CD4-positive, alpha-beta memory T cell (primary cell): Measurements from ENCODE around the gene DUSP8. TPM values are rescaled to one million over a fixed set of nuclear protein-coding genes. Genes with fewer than 3 reads are reported as not detected.

Experiments
- CTCF ChIA-PET: fragments of 350-600 bp; sonication (Branson Sonifier 250); formaldehyde crosslinking; loops from one replicate; lab custom pipeline; 2021; ENCODE audit warnings: inconsistent platforms; ENCODE audit not compliant: partially characterized antibody; lab: Charles Lee
- POLR2A ChIA-PET: fragments of 350-600 bp; sonication (Branson Sonifier 250); formaldehyde crosslinking; loops from one replicate; lab custom pipeline; 2021; ENCODE audit not compliant: partially characterized antibody; lab: Charles Lee
- DNase-seq, 5 donors: peaks; one replicate each; pipeline versions ENCODE4 v3.0.0 to v3.0.0-alpha.2; 2020 to 2022; ENCODE audit warnings: mixed read lengths in 1 of 5
- H3K27ac ChIP-seq: one replicate; pipeline ENCODE4 v1.7.0; 2013; ENCODE audit warnings: low read depth, low read length
- H3K27me3 ChIP-seq: 2 replicates; pipeline ENCODE4 v1.7.0; 2013; ENCODE audit warnings: mild to moderate bottlenecking, low read length, moderate library complexity; ENCODE audit not compliant: insufficient read depth
- H3K36me3 ChIP-seq: 2 replicates; pipeline ENCODE4 v1.7.0; 2013; ENCODE audit warnings: mild to moderate bottlenecking, low read length, moderate library complexity; ENCODE audit not compliant: insufficient read depth
- H3K4me1 ChIP-seq: 2 replicates; pipeline ENCODE4 v1.7.0; 2013; ENCODE audit warnings: mild to moderate bottlenecking, low read length, moderate library complexity; ENCODE audit not compliant: insufficient read depth
- H3K4me3 ChIP-seq, 2 donors: one replicate each; pipeline ENCODE4 v1.7.0; 2013; ENCODE audit warnings: low read length in 2 of 2, mild to moderate bottlenecking in 1 of 2
- H3K9me3 ChIP-seq, 2 donors: one replicate each; pipeline ENCODE4 v1.7.0; 2013; ENCODE audit warnings: low read length in 2 of 2, control low read depth in 1 of 2; ENCODE audit not compliant: control insufficient read depth in 1 of 2
- H3K27ac Mint-ChIP-seq, 7 donors: one replicate each; pipeline ENCODE4 v1.8.0; 2020 to 2021; ENCODE audit warnings: mixed read lengths in 7 of 7, mild to moderate bottlenecking in 6 of 7, inconsistent platforms in 3 of 7, moderate library complexity in 3 of 7
- H3K27me3 Mint-ChIP-seq, 2 donors: one replicate each; pipeline ENCODE4 v1.8.0; 2020 to 2021; ENCODE audit warnings: mixed read lengths in 2 of 2
- H3K36me3 Mint-ChIP-seq, 2 donors: one replicate each; pipeline ENCODE4 v1.8.0; 2020 to 2021; ENCODE audit warnings: mixed read lengths in 2 of 2, inconsistent platforms in 1 of 2, mild to moderate bottlenecking in 1 of 2
- H3K4me1 Mint-ChIP-seq, 4 donors: one replicate each; pipeline ENCODE4 v1.8.0; 2020 to 2021; ENCODE audit warnings: mixed read lengths in 4 of 4, mild to moderate bottlenecking in 1 of 4
- H3K4me3 Mint-ChIP-seq, 8 donors: one replicate each; pipeline ENCODE4 v1.8.0; 2020 to 2021; ENCODE audit warnings: mixed read lengths in 8 of 8, mild to moderate bottlenecking in 7 of 8, moderate library complexity in 6 of 8, inconsistent platforms in 3 of 8
- H3K9me3 Mint-ChIP-seq, 8 donors: one replicate each; pipeline ENCODE4 v1.8.0; 2020 to 2021; ENCODE audit warnings: mixed read lengths in 8 of 8, mild to moderate bottlenecking in 5 of 8, inconsistent platforms in 3 of 8, moderate library complexity in 1 of 8
- intact Hi-C: fragments of 100-400 bp; cut with micrococcal nuclease; formaldehyde crosslinking; loops from one replicate; pipeline ENCODE4 v1.15.1; 2023
- polyA plus RNA-seq, 2 donors: library from polyadenylated mRNA; unstranded; fragments of 300-500 nt; fragmentation: Illumina TruSeq; gene quantifications; one replicate each; pipeline ENCODE4 v1.2.3, GENCODE V29; 2021
- total RNA-seq, 2 experiments: library from RNA; stranded (reverse); gene quantifications; one replicate each; pipeline ENCODE4 v1.2.3, GENCODE V29; 2021

The DUSP8 gene
- total and polyA plus RNA-seq, 4 experiments from 2014 or later = 1.5 to 5.8 (median 5.8) TPM; not detected in 1

DNA sequence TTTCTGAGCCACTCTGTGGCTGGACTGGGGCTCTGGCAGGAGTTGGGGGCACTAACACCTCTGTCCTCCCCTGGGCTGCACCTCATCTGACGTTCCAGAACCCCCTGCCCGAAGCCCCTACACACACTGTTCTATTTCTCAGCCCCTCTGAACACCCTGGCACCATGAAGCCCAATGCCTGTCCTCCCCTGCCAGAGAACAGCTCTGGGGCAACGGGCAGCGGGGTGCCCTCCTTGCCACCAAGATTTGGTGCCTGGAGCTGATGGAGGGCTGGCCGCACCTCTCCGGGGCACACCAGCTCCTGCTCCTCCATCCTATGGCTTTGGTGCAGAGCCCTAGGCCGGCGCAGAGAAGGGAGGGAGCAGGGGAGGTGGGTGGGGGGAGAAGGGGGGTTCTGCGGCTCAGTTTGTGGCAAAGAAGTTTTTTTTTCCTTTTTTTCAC lies 16.3 kb downstream of the DUSP8 start:
- Mint-ChIP-seq H3K4me1 (no peaks in the 10 kb centered on the region), H3K4me3 (no peak overlapping the region), H3K36me3 (peaks cover 3 to 5% of the 10 kb centered on the region in 2 donors), H3K27me3 (peaks cover 1 to 5% of the 10 kb centered on the region in 2 donors), H3K9me3 (no peaks in the 10 kb centered on the region), H3K27ac (peak overlapping the region in 2 of 7 donors; percentile 76 to 85)
- Histone ChIP-seq H3K27ac (no peak overlapping the region), H3K4me1 (no peaks in the 10 kb centered on the region), H3K4me3 (no peak overlapping the region), H3K27me3 (no peaks in the 10 kb centered on the region), H3K36me3 (no peaks in the 10 kb centered on the region), H3K9me3 (no peaks in the 10 kb centered on the region)
- ChIA-PET CTCF (interaction anchor here (0.8 to 1.6 kb wide), 2 partner anchors 9 to 19 kb away, joined by 4 to 5 read pairs; no protein-coding TSS in a partner anchor), POLR2A (interaction anchor here (1.3 kb wide), 1 partner anchor 33 kb away, joined by 4 read pairs; no protein-coding TSS in a partner anchor)
- no peak for DNase-seq
- intact Hi-C loops = no loop called here

DNA sequence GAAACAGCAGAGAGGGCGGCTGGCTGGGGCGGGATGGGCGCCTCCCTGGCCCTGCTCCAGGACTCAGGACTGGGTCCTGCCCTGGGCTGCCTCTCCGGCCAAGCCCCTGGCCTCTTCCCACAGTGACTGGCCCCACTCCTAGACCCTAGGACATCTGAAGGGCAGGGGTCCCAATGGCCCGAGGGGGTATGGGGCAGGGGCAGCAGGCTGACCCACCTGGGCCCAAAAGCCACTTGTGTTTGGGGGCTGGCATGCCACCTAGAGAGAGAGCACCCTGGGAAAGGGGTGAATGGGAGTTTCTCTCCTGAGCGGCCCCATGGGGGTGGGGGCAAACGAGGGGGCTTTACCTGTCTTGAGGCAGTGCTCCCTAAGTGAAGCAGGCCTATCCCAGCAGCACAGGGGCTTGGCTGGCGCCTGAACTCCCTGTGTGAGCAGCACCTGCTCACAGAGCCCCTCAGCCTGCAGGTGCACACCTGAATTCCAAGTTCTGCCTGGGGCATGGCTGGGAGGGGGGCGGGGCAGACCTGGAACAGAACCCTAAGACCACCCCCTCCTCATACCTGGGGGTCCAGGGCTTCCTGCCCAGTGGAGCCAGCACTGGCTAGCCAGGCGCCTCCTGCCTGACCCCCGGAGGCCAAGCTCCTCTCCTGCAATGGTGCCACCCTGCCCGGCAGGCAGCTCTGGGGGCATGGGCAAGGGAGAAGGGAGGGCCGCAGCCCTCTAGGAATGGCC lies 16.9 kb downstream of the DUSP8 start:
- H3K9me3 ChIP-seq = no peaks in the 10 kb centered on the region
- POLR2A ChIA-PET = interaction anchor here (1.3 to 1.5 kb wide), 2 partner anchors 20 to 34 kb away, joined by 4 to 6 read pairs; no protein-coding TSS in a partner anchor
- H3K36me3 Mint-ChIP-seq = peaks cover 3 to 5% of the 10 kb centered on the region in 2 donors

DNA sequence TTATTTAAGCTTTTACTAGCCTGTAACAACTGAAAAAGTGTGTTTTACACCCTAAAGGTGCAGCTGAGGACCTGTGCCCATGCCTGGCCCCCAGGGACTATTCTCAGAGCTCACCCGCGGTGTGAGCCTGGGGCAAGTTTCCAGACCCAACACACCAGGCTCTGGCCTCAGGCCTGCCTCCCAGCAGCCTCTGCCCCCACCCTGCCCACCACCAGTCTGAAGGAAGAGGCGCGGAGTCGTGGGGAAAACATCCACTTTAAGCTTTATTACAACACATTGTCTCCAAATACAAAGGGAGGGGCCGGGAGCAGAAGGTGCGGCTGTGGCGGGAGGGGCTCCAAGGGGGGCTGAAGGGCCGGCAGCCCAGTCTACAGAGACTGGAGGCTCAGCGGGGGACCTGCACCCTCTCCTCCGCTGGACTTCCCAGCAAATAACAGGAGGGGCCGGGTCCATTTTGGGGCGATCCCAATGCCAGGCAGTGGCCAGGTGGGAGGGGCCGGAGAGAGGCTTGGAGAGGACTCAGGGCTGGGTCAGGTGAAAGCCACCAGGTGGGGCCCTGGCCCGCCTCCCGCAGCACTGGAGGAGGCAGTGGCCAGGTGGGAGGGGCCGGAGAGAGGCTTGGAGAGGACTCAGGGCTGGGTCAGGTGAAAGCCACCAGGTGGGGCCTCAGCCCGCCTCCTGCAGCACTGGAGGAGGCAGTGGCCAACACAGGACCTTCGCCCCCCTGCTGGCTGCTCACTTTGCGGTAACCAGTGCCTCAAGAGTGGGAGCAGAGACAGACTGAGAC lies 18.1 kb downstream of the DUSP8 start:
- Histone ChIP-seq H3K36me3 (no peaks in the 10 kb centered on the region), H3K4me3 (no peak overlapping the region), H3K4me1 (no peaks in the 10 kb centered on the region), H3K9me3 (no peaks in the 10 kb centered on the region), H3K27ac (no peak overlapping the region), H3K27me3 (no peaks in the 10 kb centered on the region)
- Mint-ChIP-seq H3K36me3 (peaks cover 3 to 5% of the 10 kb centered on the region in 2 donors), H3K4me3 (no peak overlapping the region), H3K27me3 (peaks cover 1 to 14% of the 10 kb centered on the region in 2 donors), H3K4me1 (peaks cover 0 to 10% (median 0%) of the 10 kb centered on the region in 4 donors), H3K9me3 (no peaks in the 10 kb centered on the region), H3K27ac (peak overlapping the region in 1 of 7 donors; percentile 82)
- intact Hi-C loops = no loop called here
- ChIA-PET CTCF (interaction anchor here (0.8 to 2.1 kb wide), 2 partner anchors 15 to 20 kb away, joined by 3 to 8 read pairs; no protein-coding TSS in a partner anchor), POLR2A (interaction anchor here (1.5 kb wide), 1 partner anchor 21 kb away, joined by 6 read pairs; no protein-coding TSS in a partner anchor)
- DNase-seq = no peak

More for the DNA sequence above, 16.9 kb downstream of the DUSP8 start:
- Mint-ChIP-seq H3K4me3 (no peak overlapping the region), H3K9me3 (no peaks in the 10 kb centered on the region), H3K4me1 (peaks cover 0 to under 1% (median 0%) of the 10 kb centered on the region in 4 donors), H3K27ac (peak overlapping the region in 1 of 7 donors; percentile 76), H3K27me3 (peaks cover 1 to 5% of the 10 kb centered on the region in 2 donors)
- H3K4me3 ChIP-seq = no peak overlapping the region
- no peak for DNase-seq
- no peaks in the 10 kb centered on the region for H3K27me3 ChIP-seq
- H3K27ac ChIP-seq = no peak overlapping the region
- CTCF ChIA-PET = interaction anchor here (1.6 to 2.1 kb wide), 2 partner anchors 8 to 19 kb away, joined by 4 to 8 read pairs; no protein-coding TSS in a partner anchor
- intact Hi-C loops = no loop called here
- H3K36me3 ChIP-seq = no peaks in the 10 kb centered on the region
- H3K4me1 ChIP-seq = no peaks in the 10 kb centered on the region

DNA sequence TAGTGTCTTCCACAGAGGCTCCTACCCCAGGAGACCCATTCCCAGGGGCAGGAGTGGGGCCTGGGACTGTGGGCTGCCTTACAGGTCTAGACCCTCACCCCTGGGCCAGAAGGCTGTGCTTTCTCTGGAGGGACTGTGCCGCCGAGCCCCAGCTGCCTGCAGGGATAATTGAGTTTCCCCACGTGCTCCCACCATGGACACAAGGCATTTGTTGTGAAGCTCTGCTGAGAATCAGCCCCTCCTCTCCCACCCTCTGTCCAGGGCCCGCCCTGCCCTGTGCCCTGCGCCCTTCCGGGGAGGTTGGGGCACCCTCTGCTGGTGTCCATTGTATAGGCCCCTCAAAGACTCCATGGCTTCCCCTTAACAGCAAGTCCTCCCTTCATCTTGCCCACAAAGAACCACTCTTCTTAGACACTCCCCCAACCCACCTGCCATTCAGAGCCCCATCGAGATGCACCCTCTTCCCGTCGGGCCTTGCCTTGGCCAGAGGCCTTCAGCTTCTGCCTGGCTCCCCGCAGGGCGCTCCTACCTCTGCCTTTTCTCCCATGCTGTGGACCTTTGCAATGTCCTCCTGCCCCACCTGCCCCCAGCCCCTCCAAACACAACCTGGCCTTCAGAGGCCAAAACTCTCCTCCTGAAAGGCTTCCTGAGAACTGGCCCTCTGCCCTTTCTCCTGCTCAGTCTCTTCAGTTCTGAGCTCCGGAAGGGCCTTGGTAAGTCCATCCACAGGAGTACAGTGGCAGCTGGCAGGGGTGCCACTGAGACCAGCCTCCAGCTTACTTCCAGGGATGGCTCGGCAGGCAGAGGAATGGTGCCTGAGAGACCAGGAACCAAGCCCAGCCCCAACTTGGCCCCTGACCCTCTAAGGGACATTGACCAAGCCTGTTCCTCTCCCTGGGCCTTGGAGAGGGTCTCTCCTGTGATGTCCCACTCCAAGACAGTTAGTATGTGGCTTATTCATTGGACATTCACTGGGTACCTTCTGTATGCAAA lies 22.4 kb downstream of the DUSP8 start:
- intact Hi-C loops = no loop called here
- H3K4me3 ChIP-seq = no peak overlapping the region
- H3K36me3 Mint-ChIP-seq = no peaks in the 10 kb centered on the region
- peaks cover 0 to 10% (median 4%) of the 10 kb centered on the region in 4 donors for H3K4me1 Mint-ChIP-seq
- peaks cover 12% of the 10 kb centered on the region for H3K27me3 ChIP-seq
- H3K4me3 Mint-ChIP-seq = peak overlapping the region in 1 of 8 donors; percentile 75
- H3K27ac ChIP-seq = no peak overlapping the region
- H3K27me3 Mint-ChIP-seq = peaks cover 7 to 18% of the 10 kb centered on the region in 2 donors
- peaks cover 0 to 2% (median 0%) of the 10 kb centered on the region in 8 donors for H3K9me3 Mint-ChIP-seq
- no peaks in the 10 kb centered on the region for H3K9me3 ChIP-seq
- peaks cover 16% of the 10 kb centered on the region for H3K4me1 ChIP-seq
- no peaks in the 10 kb centered on the region for H3K36me3 ChIP-seq
- DNase-seq = no peak
- POLR2A ChIA-PET = interaction anchor here (3.9 kb wide), 1 partner anchor 23 kb away, joined by 54 read pairs; the partner anchor contains the start of gene DUSP8
- CTCF ChIA-PET = interaction anchor here (2.1 kb wide), 1 partner anchor 26 kb away, joined by 5 read pairs; no protein-coding TSS in a partner anchor
- H3K27ac Mint-ChIP-seq = peak overlapping the region in 2 of 7 donors; percentile 29 to 72

DNA sequence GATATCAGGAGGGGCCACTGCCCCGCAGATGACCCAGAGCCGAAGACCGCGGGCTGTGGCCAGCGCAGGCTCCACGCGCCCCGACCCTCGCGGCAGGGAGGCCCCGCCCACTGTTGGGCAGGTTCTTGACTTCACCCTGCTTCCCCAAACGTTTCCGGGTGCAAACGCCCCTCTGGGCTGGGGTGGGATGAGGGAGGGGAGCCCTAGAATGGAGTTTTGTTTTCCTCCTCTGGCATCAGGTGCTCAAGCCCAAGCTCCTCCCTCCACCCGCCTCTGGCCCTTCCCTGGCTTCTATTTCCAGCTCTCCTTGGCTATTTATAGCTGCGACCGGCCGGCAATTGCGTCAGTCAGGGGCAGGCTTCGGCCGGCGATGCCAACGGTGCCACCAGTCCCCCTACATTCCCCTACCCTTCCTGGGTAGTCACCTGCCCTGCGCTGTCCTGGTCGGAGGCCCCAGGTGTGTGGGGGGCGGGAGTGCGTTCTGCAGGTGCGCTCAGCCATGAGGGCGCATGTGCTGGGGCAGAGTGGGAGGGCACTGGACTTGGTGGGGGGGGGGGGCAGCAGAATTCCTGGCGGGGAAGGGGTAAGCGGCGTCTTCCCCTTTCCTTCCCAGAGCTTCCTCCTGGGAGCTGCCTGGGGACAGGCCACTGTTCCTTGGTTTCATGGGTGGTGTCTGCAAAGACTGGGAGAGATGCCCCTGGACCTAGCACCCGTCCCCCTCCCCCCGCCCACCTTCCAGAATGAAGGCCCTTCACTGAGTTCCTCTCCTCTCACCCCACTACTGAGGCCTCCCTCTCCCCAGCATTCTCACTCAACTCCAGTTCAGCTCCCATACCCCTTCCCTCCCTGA lies 23.6 kb downstream of the DUSP8 start:
- peaks cover 12% of the 10 kb centered on the region for H3K27me3 ChIP-seq
- ChIA-PET CTCF (interaction anchor here (1.7 to 3.7 kb wide), 3 partner anchors 26 to 40 kb away, joined by 5 to 54 read pairs (median 5); no protein-coding TSS in a partner anchor), POLR2A (interaction anchor here (3.9 kb wide), 1 partner anchor 24 kb away, joined by 54 read pairs; the partner anchor contains the start of gene DUSP8)
- Mint-ChIP-seq H3K9me3 (peaks cover 0 to 2% (median 0%) of the 10 kb centered on the region in 8 donors), H3K4me1 (peaks cover 0 to 10% (median 4%) of the 10 kb centered on the region in 4 donors), H3K36me3 (no peaks in the 10 kb centered on the region), H3K4me3 (peak overlapping the region in 3 of 8 donors; percentile 32 to 68 (median 38)), H3K27ac (peak overlapping the region in 1 of 7 donors; percentile 63), H3K27me3 (peaks cover 7 to 19% of the 10 kb centered on the region in 2 donors)
- intact Hi-C loops = no loop called here
- no peak for DNase-seq
- no peak overlapping the region for H3K27ac ChIP-seq
- no peaks in the 10 kb centered on the region for H3K9me3 ChIP-seq
- peaks cover 16% of the 10 kb centered on the region for H3K4me1 ChIP-seq
- H3K36me3 ChIP-seq = no peaks in the 10 kb centered on the region
- no peak overlapping the region for H3K4me3 ChIP-seq
